Trophoblast cell (in vitro differentiated cells and primary cell): ENCODE measurements around the gene BTD.

Source experiments
- DNase-seq, 2 donors: peaks; one replicate each; pipeline ENCODE4 v3.0.0-alpha.2; 2016
- H2AFZ ChIP-seq: 2 replicates; pipeline ENCODE4 v1.6.1; 2013; ENCODE audit warnings: low read length, moderate library complexity, mild to moderate bottlenecking; ENCODE audit not compliant: insufficient read depth, poor library complexity
- H2AK5ac ChIP-seq: 2 replicates; pipeline ENCODE4 v1.6.1; 2013; ENCODE audit warnings: mild to moderate bottlenecking, low read length
- H2BK120ac ChIP-seq: 2 replicates; pipeline ENCODE4 v1.6.1; 2013; ENCODE audit warnings: low read length, mild to moderate bottlenecking, moderate library complexity; ENCODE audit not compliant: insufficient read depth, poor library complexity
- H2BK12ac ChIP-seq: 2 replicates; pipeline ENCODE4 v1.6.1; 2013; ENCODE audit warnings: mild to moderate bottlenecking, low read length, moderate library complexity
- H2BK5ac ChIP-seq: 2 replicates; pipeline ENCODE4 v1.6.1; 2013; ENCODE audit warnings: low read length, low read depth, moderate library complexity, mild to moderate bottlenecking; ENCODE audit not compliant: poor library complexity
- H3K14ac ChIP-seq: 2 replicates; pipeline ENCODE4 v1.6.1; 2013; ENCODE audit warnings: mild to moderate bottlenecking, low read length
- H3K18ac ChIP-seq: 2 replicates; pipeline ENCODE4 v1.6.1; 2013; ENCODE audit warnings: mild to moderate bottlenecking, low read length
- H3K23ac ChIP-seq: 2 replicates; pipeline ENCODE4 v1.6.1; 2013; ENCODE audit warnings: low read length
- H3K27ac ChIP-seq: 2 replicates; pipeline ENCODE4 v1.5.1; 2013; ENCODE audit warnings: low read depth, mild to moderate bottlenecking, inconsistent platforms, low read length, moderate library complexity
- H3K27me3 ChIP-seq: 2 replicates; pipeline ENCODE4 v1.6.1; 2013; ENCODE audit warnings: inconsistent platforms, mild to moderate bottlenecking, low read length, moderate library complexity; ENCODE audit not compliant: insufficient read depth
- H3K36me3 ChIP-seq, 2 experiments: 1 replicate in 1 of 2; 2 replicates in 1 of 2; pipeline ENCODE4 v1.6.1; 2013; ENCODE audit warnings: low read length in 2 of 2, mild to moderate bottlenecking in 2 of 2, moderate library complexity in 1 of 2; ENCODE audit not compliant: insufficient read depth in 2 of 2, control insufficient read depth in 1 of 2
- H3K4ac ChIP-seq: 2 replicates; pipeline ENCODE4 v1.6.1; 2013; ENCODE audit warnings: low read depth, mild to moderate bottlenecking, low read length, moderate library complexity
- H3K4me1 ChIP-seq, 2 experiments: 1 replicate in 1 of 2; 2 replicates in 1 of 2; pipeline ENCODE4 v1.6.1; 2013; ENCODE audit warnings: low read length in 2 of 2, mild to moderate bottlenecking in 2 of 2, moderate library complexity in 1 of 2; ENCODE audit not compliant: insufficient read depth in 2 of 2, control insufficient read depth in 1 of 2
- H3K4me2 ChIP-seq: 2 replicates; pipeline ENCODE4 v1.6.1; 2013; ENCODE audit warnings: inconsistent platforms, mild to moderate bottlenecking, low read length, moderate library complexity
- H3K4me3 ChIP-seq: 2 replicates; pipeline ENCODE4 v1.5.1; 2013; ENCODE audit warnings: mild to moderate bottlenecking, low read depth, low read length, inconsistent platforms
- H3K79me1 ChIP-seq: one replicate; pipeline ENCODE4 v1.6.1; 2013; ENCODE audit warnings: low read length
- H3K79me2 ChIP-seq: 2 replicates; pipeline ENCODE4 v1.6.1; 2013; ENCODE audit warnings: low read length, mild to moderate bottlenecking; ENCODE audit not compliant: control insufficient read depth, insufficient read depth, poor library complexity
- H3K9ac ChIP-seq: 2 replicates; pipeline ENCODE4 v1.6.1; 2013; ENCODE audit warnings: mild to moderate bottlenecking, low read length
- H3K9me3 ChIP-seq: 2 replicates; pipeline ENCODE4 v1.6.1; 2013; ENCODE audit warnings: low read depth, mild to moderate bottlenecking, control low read depth, inconsistent platforms, low read length; ENCODE audit not compliant: insufficient read depth
- H4K12ac ChIP-seq: 2 replicates; pipeline ENCODE4 v1.6.1; 2013; ENCODE audit warnings: low read depth, mild to moderate bottlenecking, low read length, moderate library complexity
- H4K8ac ChIP-seq: 2 replicates; pipeline ENCODE4 v1.6.1; 2013; ENCODE audit warnings: low read depth, mild to moderate bottlenecking, low read length, moderate library complexity
- H4K91ac ChIP-seq: one replicate; pipeline ENCODE4 v1.6.1; 2013; ENCODE audit warnings: low read depth, mild to moderate bottlenecking, low read length, moderate library complexity
- WGBS: extraction: QIAGEN DNeasy Blood & Tissue Kit; methylation state at CpG from one replicate; pipeline ENCODE4 v1.1.7; 2013; ENCODE audit warnings: missing lambda C conversion rate; ENCODE audit not compliant: insufficient read length, insufficient coverage; ENCODE audit errors: extremely low coverage; 5-methylcytosine and 5-hydroxymethylcytosine counted together

Gene BTD

DNA sequence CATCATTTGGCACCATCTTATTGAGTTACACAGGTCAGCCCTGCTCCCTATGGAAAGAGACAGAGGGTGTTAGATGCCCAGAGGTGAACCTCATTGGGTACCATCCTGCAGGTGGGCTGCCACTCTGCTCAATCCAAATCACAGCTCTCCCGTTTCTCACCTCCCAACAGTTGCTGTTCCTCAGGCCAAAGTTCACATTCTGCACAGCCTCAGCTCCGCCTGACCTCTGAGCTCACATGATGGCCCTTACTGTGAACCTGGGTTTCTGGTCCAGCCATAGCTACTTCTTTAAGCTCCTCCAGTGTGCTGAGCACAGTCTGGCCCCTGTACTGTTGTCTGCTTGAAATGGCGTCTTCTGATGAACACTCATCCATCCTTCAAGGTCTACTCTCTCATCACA lies 47.8 kb downstream of the BTD start:
- Histone ChIP-seq H3K79me2 (peaks cover 2% of the 10 kb centered on the region), H3K36me3 (peaks cover 0 to 2% of the 10 kb centered on the region in 2 experiments), H4K12ac (no peak overlapping the region), H3K9me3 (no peaks in the 10 kb centered on the region), H3K23ac (no peak overlapping the region), H2AK5ac (no peak overlapping the region), H2BK5ac (no peak overlapping the region), H3K27ac (no peak overlapping the region), H4K91ac (no peak overlapping the region), H2BK12ac (no peak overlapping the region), H3K14ac (no peak overlapping the region), H3K4me1 (peaks cover 15 to 16% of the 10 kb centered on the region in 2 experiments), H3K4me3 (no peak overlapping the region), H3K9ac (no peak overlapping the region), H3K4me2 (no peak overlapping the region), H3K27me3 (no peaks in the 10 kb centered on the region), H2AFZ (no peak overlapping the region), H4K8ac (no peak overlapping the region), H2BK120ac (no peak overlapping the region), H3K79me1 (peaks cover 14% of the 10 kb centered on the region), H3K4ac (no peak overlapping the region), H3K18ac (no peak overlapping the region)
- WGBS, result no CpG with 5 or more reads among the region's 3 CpGs
- no peak for DNase-seq

DNA sequence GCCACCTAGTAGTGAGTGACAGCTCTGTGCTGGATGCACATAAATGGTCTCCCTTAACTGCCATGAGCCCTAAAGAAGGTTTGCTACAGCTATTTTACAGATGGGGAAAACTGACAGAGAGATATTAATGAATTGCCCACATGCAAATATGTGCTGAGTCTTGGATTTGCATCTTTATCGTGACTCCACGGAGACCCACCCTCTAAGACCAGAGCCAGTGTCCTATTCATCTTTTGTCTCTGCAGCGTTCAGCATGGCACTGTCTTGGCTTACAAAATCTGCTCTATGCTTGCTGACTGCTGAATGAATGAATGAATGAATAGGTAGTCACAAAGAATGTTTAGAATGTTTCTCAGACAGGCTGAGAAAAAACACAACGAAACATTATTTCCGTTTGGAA lies 48.3 kb downstream of the BTD start:
- no peak for DNase-seq
- no peaks in the 10 kb centered on the region for H3K9me3 ChIP-seq

DNA sequence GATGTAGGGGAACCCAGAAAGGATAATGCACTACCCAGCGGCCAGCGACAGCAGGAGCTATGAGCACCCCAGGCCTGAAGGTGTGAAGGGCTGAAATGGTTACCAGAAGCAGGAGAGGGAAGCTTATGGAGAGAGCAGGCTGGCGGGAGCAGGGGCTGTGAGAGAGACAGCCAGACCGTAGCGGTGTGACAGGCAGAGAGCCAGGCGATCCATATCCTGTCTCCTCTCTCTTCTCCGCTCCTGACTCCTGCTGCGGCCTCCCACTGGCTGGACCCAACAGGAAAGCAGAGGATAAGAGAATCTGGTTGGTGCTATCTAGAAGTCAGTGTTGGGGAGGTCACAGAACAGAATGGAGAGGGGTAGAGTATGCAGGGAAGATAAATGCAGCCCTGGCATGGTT lies 49.9 kb downstream of the BTD start:
- Histone ChIP-seq H3K79me1 (peaks cover 7% of the 10 kb centered on the region), H3K27ac (no peak overlapping the region), H3K4me1 (peaks cover 6 to 7% of the 10 kb centered on the region in 2 experiments), H3K23ac (no peak overlapping the region), H3K4me3 (no peak overlapping the region), H4K8ac (no peak overlapping the region), H4K91ac (no peak overlapping the region), H2AK5ac (no peak overlapping the region), H3K79me2 (no peaks in the 10 kb centered on the region), H3K9me3 (peaks cover 4% of the 10 kb centered on the region), H3K14ac (no peak overlapping the region), H3K4me2 (no peak overlapping the region), H3K36me3 (no peaks in the 10 kb centered on the region), H2BK12ac (peak overlapping the region; percentile 14), H2BK5ac (no peak overlapping the region), H4K12ac (no peak overlapping the region), H3K9ac (no peak overlapping the region), H2AFZ (no peak overlapping the region), H3K27me3 (no peaks in the 10 kb centered on the region), H2BK120ac (no peak overlapping the region), H3K4ac (no peak overlapping the region), H3K18ac (no peak overlapping the region)
- DNase-seq, result no peak
- WGBS, result no CpG with 5 or more reads among the region's 8 CpGs

More for the DNA sequence above, 48.3 kb downstream of the BTD start:
- Histone ChIP-seq H3K79me1 (peaks cover 14% of the 10 kb centered on the region), H3K27me3 (no peaks in the 10 kb centered on the region), H4K8ac (no peak overlapping the region), H3K4ac (no peak overlapping the region), H3K23ac (no peak overlapping the region), H3K36me3 (no peaks in the 10 kb centered on the region), H4K91ac (no peak overlapping the region), H3K4me2 (no peak overlapping the region), H2BK120ac (no peak overlapping the region), H2BK5ac (no peak overlapping the region), H3K4me1 (peaks cover 15 to 16% of the 10 kb centered on the region in 2 experiments), H3K4me3 (no peak overlapping the region), H2AK5ac (no peak overlapping the region), H2BK12ac (no peak overlapping the region), H4K12ac (no peak overlapping the region), H3K9ac (no peak overlapping the region), H3K18ac (no peak overlapping the region), H3K14ac (no peak overlapping the region), H3K79me2 (peaks cover 2% of the 10 kb centered on the region), H2AFZ (no peak overlapping the region), H3K27ac (no peak overlapping the region)
- WGBS, result no CpG with 5 or more reads among the region's 5 CpGs

DNA sequence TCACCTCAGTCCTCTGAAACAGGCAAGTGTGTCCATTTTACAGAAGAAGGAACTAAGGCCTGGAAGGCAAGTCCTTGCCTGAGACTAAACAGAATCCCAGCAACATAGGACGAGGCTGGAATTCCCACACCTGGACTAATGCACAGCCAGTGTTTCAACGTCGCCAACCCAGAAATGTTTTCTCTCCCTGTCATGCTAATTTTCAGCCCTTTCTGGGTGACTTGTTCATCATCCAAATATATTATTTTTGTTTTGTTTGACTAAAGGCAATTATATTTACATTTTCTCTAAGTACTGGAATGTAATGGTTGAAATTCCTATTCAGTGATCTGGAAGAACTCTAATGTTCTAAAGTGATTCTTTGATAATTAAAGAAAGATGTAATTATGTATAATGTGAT lies 51.8 kb downstream of the BTD start:
- no CpG with 5 or more reads among the region's 3 CpGs for WGBS
- DNase-seq, result no peak

More for the DNA sequence above, 51.8 kb downstream of the BTD start:
- Histone ChIP-seq H2AFZ (no peak overlapping the region), H4K91ac (no peak overlapping the region), H3K79me2 (no peaks in the 10 kb centered on the region), H3K4me2 (no peak overlapping the region), H3K27me3 (no peaks in the 10 kb centered on the region), H2BK5ac (no peak overlapping the region), H3K79me1 (no peaks in the 10 kb centered on the region), H3K9me3 (peaks cover 8% of the 10 kb centered on the region), H3K4me1 (no peaks in the 10 kb centered on the region), H3K36me3 (peaks cover 0 to 1% of the 10 kb centered on the region in 2 experiments), H2AK5ac (no peak overlapping the region), H3K23ac (no peak overlapping the region), H2BK120ac (no peak overlapping the region), H3K27ac (no peak overlapping the region), H4K12ac (no peak overlapping the region), H3K4ac (no peak overlapping the region), H4K8ac (no peak overlapping the region), H3K9ac (no peak overlapping the region), H2BK12ac (no peak overlapping the region), H3K18ac (no peak overlapping the region), H3K4me3 (no peak overlapping the region), H3K14ac (no peak overlapping the region)
